Neutrophil (primary cell): ENCODE measurements around the gene FGD3.

ENCODE experiments used
- H3K27ac ChIP-seq: fragments of 200-600 bp; sonication (generic); 2 replicates; pipeline ENCODE4 v1.5.1; 2016; ENCODE audit warnings: mild to moderate bottlenecking, moderate library complexity
- H3K27me3 ChIP-seq: fragments of 200-600 bp; sonication (generic); 2 replicates; pipeline ENCODE4 v1.6.0; 2016; ENCODE audit warnings: mild to moderate bottlenecking
- H3K36me3 ChIP-seq: fragments of 200-600 bp; sonication (generic); 2 replicates; pipeline ENCODE4 v1.5.1; 2017
- H3K4me1 ChIP-seq, 2 experiments: fragments of 200-600 bp in 1 of 2; sonication (generic) in 1 of 2; 1 replicate in 1 of 2; 2 replicates in 1 of 2; pipeline versions ENCODE4 v1.5.1 to v1.6.1; 2013 to 2016; ENCODE audit warnings: low read depth in 1 of 2, low read length in 1 of 2, mild to moderate bottlenecking in 1 of 2, moderate library complexity in 1 of 2; ENCODE audit not compliant: control insufficient read depth in 1 of 2, insufficient read depth in 1 of 2
- H3K4me3 ChIP-seq, 2 experiments: fragments of 200-600 bp in 1 of 2; sonication (generic) in 1 of 2; 1 replicate in 1 of 2; 2 replicates in 1 of 2; pipeline ENCODE4 v1.5.1; 2013 to 2016; ENCODE audit warnings: low read depth in 1 of 2, low read length in 1 of 2, mild to moderate bottlenecking in 1 of 2, moderate library complexity in 1 of 2
- H3K9me3 ChIP-seq: fragments of 200-600 bp; sonication (generic); 2 replicates; pipeline ENCODE4 v1.5.1; 2016
- TF ChIP-seq, protein P1 (sequence below): fragments of 200-600 bp; sonication (generic); IDR thresholded peaks from 2 replicates; pipeline ENCODE4 v1.5.1; 2016; ENCODE audit warnings: antibody characterized with exemption

The FGD3 gene

GRCh38 chr9:93059011-93059714 lies 111.8 kb downstream of the FGD3 start:
- H3K27ac ChIP-seq, result peak overlapping the region; percentile 93

DNA sequence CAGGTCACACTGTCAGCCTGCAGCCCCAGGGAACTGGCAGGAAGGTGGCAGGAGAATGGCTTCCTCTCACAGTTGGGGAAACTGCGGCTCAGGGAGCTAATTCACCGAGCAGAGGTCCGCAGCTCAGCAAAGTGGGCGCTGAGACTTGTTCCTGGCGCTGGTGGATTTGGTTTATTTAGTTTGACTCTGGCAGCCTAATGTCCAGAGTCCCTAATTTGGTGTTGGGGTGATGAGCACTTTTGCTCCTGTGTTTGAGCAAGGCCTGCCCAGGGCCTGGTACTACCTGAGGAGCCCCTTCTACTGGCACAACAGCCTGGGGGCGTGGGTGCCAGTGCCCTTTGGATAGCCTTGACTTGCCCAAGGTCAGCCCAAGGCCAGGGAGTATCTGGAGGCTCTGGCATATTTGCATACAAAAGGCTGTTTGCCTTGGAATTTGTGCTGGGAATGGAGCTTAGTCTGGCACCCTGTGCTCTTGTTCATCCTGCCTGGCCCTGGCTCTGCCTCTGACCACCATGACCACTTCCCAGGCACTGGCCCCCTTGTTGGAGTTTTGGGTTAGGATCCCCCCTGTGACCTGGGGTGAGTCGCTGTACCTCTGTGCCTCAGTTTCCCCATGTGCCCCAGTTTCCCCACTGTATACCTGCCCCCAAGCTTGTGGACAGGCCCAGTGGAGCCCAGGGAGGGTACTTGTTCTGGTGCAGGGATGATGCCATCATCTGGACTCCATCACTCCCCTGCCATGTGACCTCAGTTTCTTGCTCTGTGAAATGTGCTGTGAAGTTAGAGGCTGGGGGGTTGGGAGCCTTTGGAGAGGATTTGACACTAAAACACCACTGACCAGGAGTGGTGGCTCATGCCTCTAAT lies 112.6 kb downstream of the FGD3 start:
- Histone ChIP-seq H3K36me3 (no peaks in the 10 kb centered on the region), H3K4me1 (peaks cover 89 to 98% of the 10 kb centered on the region in 2 experiments), H3K9me3 (no peaks in the 10 kb centered on the region), H3K27ac (peak overlapping the region; percentile 93), H3K27me3 (no peaks in the 10 kb centered on the region), H3K4me3 (peak overlapping the region; percentile 83 to 86)
- TF ChIP-seq, protein P1, sequence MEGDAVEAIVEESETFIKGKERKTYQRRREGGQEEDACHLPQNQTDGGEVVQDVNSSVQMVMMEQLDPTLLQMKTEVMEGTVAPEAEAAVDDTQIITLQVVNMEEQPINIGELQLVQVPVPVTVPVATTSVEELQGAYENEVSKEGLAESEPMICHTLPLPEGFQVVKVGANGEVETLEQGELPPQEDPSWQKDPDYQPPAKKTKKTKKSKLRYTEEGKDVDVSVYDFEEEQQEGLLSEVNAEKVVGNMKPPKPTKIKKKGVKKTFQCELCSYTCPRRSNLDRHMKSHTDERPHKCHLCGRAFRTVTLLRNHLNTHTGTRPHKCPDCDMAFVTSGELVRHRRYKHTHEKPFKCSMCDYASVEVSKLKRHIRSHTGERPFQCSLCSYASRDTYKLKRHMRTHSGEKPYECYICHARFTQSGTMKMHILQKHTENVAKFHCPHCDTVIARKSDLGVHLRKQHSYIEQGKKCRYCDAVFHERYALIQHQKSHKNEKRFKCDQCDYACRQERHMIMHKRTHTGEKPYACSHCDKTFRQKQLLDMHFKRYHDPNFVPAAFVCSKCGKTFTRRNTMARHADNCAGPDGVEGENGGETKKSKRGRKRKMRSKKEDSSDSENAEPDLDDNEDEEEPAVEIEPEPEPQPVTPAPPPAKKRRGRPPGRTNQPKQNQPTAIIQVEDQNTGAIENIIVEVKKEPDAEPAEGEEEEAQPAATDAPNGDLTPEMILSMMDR, result no peak

More at GRCh38 chr9:93059011-93059714, 111.8 kb downstream of the FGD3 start:
- Histone ChIP-seq H3K9me3 (no peaks in the 10 kb centered on the region), H3K27me3 (no peaks in the 10 kb centered on the region), H3K36me3 (no peaks in the 10 kb centered on the region), H3K4me3 (peak overlapping the region; percentile 83 to 86), H3K4me1 (peaks cover 89 to 98% of the 10 kb centered on the region in 2 experiments)
- TF ChIP-seq, protein P1, result no peak

DNA sequence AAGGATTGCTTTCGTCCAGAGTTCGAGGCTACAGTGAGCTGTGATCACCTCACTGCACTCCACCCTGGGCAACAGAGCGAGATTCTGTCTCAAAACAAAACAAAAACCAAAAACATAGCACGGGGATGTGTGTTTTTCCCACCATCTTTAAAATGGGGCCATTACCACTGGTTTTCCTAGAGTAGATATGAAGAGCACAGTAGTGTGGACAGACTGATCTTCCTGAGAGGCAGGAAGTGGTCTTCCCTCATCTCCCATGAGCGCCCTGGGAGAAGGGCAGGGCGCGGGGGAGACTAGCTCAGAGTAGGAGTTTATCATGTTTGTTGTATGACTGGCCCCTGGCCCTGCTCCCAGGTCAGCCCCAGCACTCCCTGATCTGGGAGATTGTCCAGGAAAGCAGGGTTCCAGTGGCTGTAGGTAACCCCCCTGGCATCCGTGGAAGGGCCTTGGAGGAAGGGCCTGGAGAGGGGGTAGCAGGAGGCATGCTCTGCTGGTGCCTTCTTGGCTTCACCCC lies 113.5 kb downstream of the FGD3 start:
- H3K4me3 ChIP-seq, result peak overlapping the region; percentile 83 to 86
- no peaks in the 10 kb centered on the region for H3K9me3 ChIP-seq
- H3K4me1 ChIP-seq, result peaks cover 89 to 98% of the 10 kb centered on the region in 2 experiments
- peak overlapping the region; percentile 93 for H3K27ac ChIP-seq
- H3K27me3 ChIP-seq, result no peaks in the 10 kb centered on the region
- TF ChIP-seq, protein P1, result no peak
- no peaks in the 10 kb centered on the region for H3K36me3 ChIP-seq

- peak overlapping the region; percentile 7 to 9 for H3K4me3 ChIP-seq
- H3K27me3 ChIP-seq, result no peaks in the 10 kb centered on the region
- peaks cover 87 to 96% of the 10 kb centered on the region in 2 experiments for H3K4me1 ChIP-seq
- H3K9me3 ChIP-seq, result no peaks in the 10 kb centered on the region
- TF ChIP-seq, protein P1, result no peak
- H3K36me3 ChIP-seq, result no peaks in the 10 kb centered on the region
- H3K27ac ChIP-seq, result peak overlapping the region; percentile 93
Measured at GRCh38 chr9:93061260-93061751, 114.0 kb downstream of the FGD3 start.
